Measurements from ENCODE around the gene ABHD15.

The ABHD15 gene

GRCh38 chr17:29566473-29567303 lies at the start of gene ABHD15:
TSS of gene ABHD15 (minus strand) at chr17:29567037. CDS start at chr17:29566966, 71 bp downstream.
- peak; percentile 46 for DNase-seq (ENCODE audit: low read depth)

GRCh38 chr17:29615492-29616299 lies 48.9 kb upstream of the ABHD15 start:
- DNase-seq (ENCODE audit: low read depth) = peak; percentile 80

- DNase-seq (ENCODE audit: low read depth) = peak; percentile 52
Measured at GRCh38 chr17:29615048-29615385, 48.2 kb upstream of the ABHD15 start.

GRCh38 chr17:29614349-29615047 lies 47.7 kb upstream of the ABHD15 start:
- no peak for DNase-seq (ENCODE audit: low read depth)

GRCh38 chr17:29613856-29614255 lies 47.0 kb upstream of the ABHD15 start:
- no peak for DNase-seq (ENCODE audit: low read depth)

- DNase-seq (ENCODE audit: low read depth) = peak; percentile 89
Measured at GRCh38 chr17:29613352-29613837, 46.6 kb upstream of the ABHD15 start.

- DNase-seq (ENCODE audit: low read depth) = no peak
Measured at GRCh38 chr17:29612404-29613280, 45.8 kb upstream of the ABHD15 start.

- DNase-seq (ENCODE audit: low read depth) = no peak
Measured at GRCh38 chr17:29612094-29612403, 45.2 kb upstream of the ABHD15 start.

GRCh38 chr17:29611351-29612093 lies 44.7 kb upstream of the ABHD15 start:
- no peak for DNase-seq (ENCODE audit: low read depth)

GRCh38 chr17:29610395-29610794 lies 43.6 kb upstream of the ABHD15 start:
- no peak for DNase-seq (ENCODE audit: low read depth)

- DNase-seq (ENCODE audit: low read depth) = no peak
Measured at GRCh38 chr17:29608986-29609385, 42.1 kb upstream of the ABHD15 start.

GRCh38 chr17:29607557-29608195 lies 40.8 kb upstream of the ABHD15 start:
- no peak for DNase-seq (ENCODE audit: low read depth)

- no peak for DNase-seq (ENCODE audit: low read depth)
Measured at GRCh38 chr17:29603109-29603674, 36.4 kb upstream of the ABHD15 start.

- DNase-seq (ENCODE audit: low read depth) = no peak
Measured at GRCh38 chr17:29597361-29598172, 30.7 kb upstream of the ABHD15 start.

- no peak for DNase-seq (ENCODE audit: low read depth)
Measured at GRCh38 chr17:29596811-29597210, 30.0 kb upstream of the ABHD15 start.

- DNase-seq (ENCODE audit: low read depth) = no peak
Measured at GRCh38 chr17:29595943-29596774, 29.3 kb upstream of the ABHD15 start.

GRCh38 chr17:29595107-29595942 lies 28.5 kb upstream of the ABHD15 start:
- no peak for DNase-seq (ENCODE audit: low read depth)
